SU-DHL-6 (cell line): Measurements from ENCODE around the gene RANBP9.

ENCODE experiments used
- H2AFZ ChIP-seq: fragments of 200-600 bp; sonication (generic); 2 replicates; pipeline ENCODE4 v1.6.1; 2014; ENCODE audit warnings: low read depth, mild to moderate bottlenecking, moderate library complexity, mixed read lengths, antibody characterized with exemption, low read length; ENCODE audit not compliant: severe bottlenecking
- H3F3A ChIP-seq: fragments of 200-600 bp; shearing (Covaris generic); 2 replicates; pipeline ENCODE4 v1.6.0; 2016; ENCODE audit warnings: antibody characterized with exemption, mild to moderate bottlenecking; ENCODE audit not compliant: insufficient read depth
- H3K27ac ChIP-seq: fragments of 200-600 bp; sonication (generic); 2 replicates; pipeline ENCODE4 v1.5.1; 2016; ENCODE audit warnings: low read depth, mild to moderate bottlenecking, low read length, moderate library complexity, mixed read lengths
- H3K27me3 ChIP-seq: fragments of 200-600 bp; sonication (generic), shearing (Covaris generic); 2 replicates; pipeline ENCODE4 v1.6.0; 2014; ENCODE audit warnings: mild to moderate bottlenecking, low read length
- H3K36me3 ChIP-seq: fragments of 200-600 bp; sonication (generic); 2 replicates; pipeline ENCODE4 v1.6.1; 2014; ENCODE audit warnings: mild to moderate bottlenecking, low read length, mixed read lengths
- H3K4me2 ChIP-seq: fragments of 300-600, 200-600 bp; shearing (Covaris generic), sonication (generic); 2 replicates; pipeline ENCODE4 v1.6.0; 2014; ENCODE audit warnings: low read length, low read depth, mild to moderate bottlenecking; ENCODE audit not compliant: poor library complexity, severe bottlenecking
- H3K4me3 ChIP-seq: fragments of 200-600 bp; sonication (generic); 2 replicates; pipeline ENCODE4 v1.5.1; 2014; ENCODE audit warnings: antibody characterized with exemption, low read length, mild to moderate bottlenecking, mixed read lengths; ENCODE audit not compliant: insufficient read depth, poor library complexity, severe bottlenecking
- H3K79me2 ChIP-seq: fragments of 200-600 bp; sonication (generic); 2 replicates; pipeline ENCODE4 v1.6.1; 2014; ENCODE audit warnings: mild to moderate bottlenecking, low read length, moderate library complexity; ENCODE audit not compliant: insufficient read depth
- H3K9ac ChIP-seq: fragments of 200-600 bp; sonication (generic); 2 replicates; pipeline ENCODE4 v1.7.0; 2014; ENCODE audit warnings: mild to moderate bottlenecking, low read length
- H3K9me2 ChIP-seq: fragments of 200-600 bp; sonication (generic); replicated peaks from 2 replicates; pipeline ENCODE4 v1.6.1; 2014; ENCODE audit warnings: low read length; ENCODE audit not compliant: insufficient read depth
- H3K9me3 ChIP-seq: fragments of 200-600 bp; sonication (generic); 2 replicates; pipeline ENCODE4 v1.6.1; 2014; ENCODE audit warnings: low read length, mixed read lengths; ENCODE audit not compliant: insufficient read depth
- H4K20me1 ChIP-seq: fragments of 200-600 bp; sonication (generic); 2 replicates; pipeline ENCODE4 v1.6.1; 2014; ENCODE audit warnings: low read depth, mild to moderate bottlenecking, antibody characterized with exemption, low read length, moderate library complexity, mixed read lengths
- CTCF ChIP-seq: fragments of 200-600 bp; sonication (generic); IDR thresholded peaks from one replicate; pipeline ENCODE4 v1.5.1; 2017; ENCODE audit warnings: antibody characterized with exemption, mild to moderate bottlenecking, low read length, moderate library complexity; ENCODE audit not compliant: insufficient read depth, poor library complexity, severe bottlenecking
- EZH2phosphoT487 ChIP-seq: fragments of 200-600 bp; sonication (generic), shearing (Covaris generic); conservative IDR thresholded peaks from 2 replicates; pipeline ENCODE4 v1.6.1; 2018; ENCODE audit warnings: mild to moderate bottlenecking, antibody characterized with exemption, low read length, moderate library complexity, mixed read lengths

RANBP9 gene

GRCh38 chr6:13660893-13661292 lies 50.7 kb downstream of the RANBP9 start:
- Histone ChIP-seq H3K4me2 (no peak overlapping the region), H3K36me3 (peaks cover 18% of the 10 kb centered on the region; the same call in 1 of the 2 replicates), H3K4me3 (no peak overlapping the region), H4K20me1 (peaks cover 68% of the 10 kb centered on the region), H3K27ac (no peak overlapping the region), H3K9me3 (no peaks in the 10 kb centered on the region), H3K9ac (no peak overlapping the region), H3K79me2 (peaks cover 91% of the 10 kb centered on the region), H3K9me2 (no peaks in the 10 kb centered on the region), H2AFZ (no peak overlapping the region), H3F3A (peaks cover 6% of the 10 kb centered on the region; the same call in 1 of the 2 replicates), H3K27me3 (no peaks in the 10 kb centered on the region)
- TF ChIP-seq EZH2phosphoT487 (no peak), CTCF (no peak)

- Histone ChIP-seq H2AFZ (no peak overlapping the region), H3K36me3 (peaks cover 22% of the 10 kb centered on the region; the same call in 1 of the 2 replicates), H3K9me3 (no peaks in the 10 kb centered on the region), H3K4me3 (no peak overlapping the region), H3K4me2 (no peak overlapping the region), H3K9ac (no peak overlapping the region), H3F3A (peaks cover 10% of the 10 kb centered on the region), H3K9me2 (no peaks in the 10 kb centered on the region), H3K27me3 (no peaks in the 10 kb centered on the region), H3K79me2 (peaks cover 85% of the 10 kb centered on the region), H4K20me1 (peaks cover 66% of the 10 kb centered on the region), H3K27ac (no peak overlapping the region)
- TF ChIP-seq CTCF (no peak), EZH2phosphoT487 (no peak)
Observed at GRCh38 chr6:13660273-13660672, 51.4 kb downstream of the RANBP9 start.

DNA sequence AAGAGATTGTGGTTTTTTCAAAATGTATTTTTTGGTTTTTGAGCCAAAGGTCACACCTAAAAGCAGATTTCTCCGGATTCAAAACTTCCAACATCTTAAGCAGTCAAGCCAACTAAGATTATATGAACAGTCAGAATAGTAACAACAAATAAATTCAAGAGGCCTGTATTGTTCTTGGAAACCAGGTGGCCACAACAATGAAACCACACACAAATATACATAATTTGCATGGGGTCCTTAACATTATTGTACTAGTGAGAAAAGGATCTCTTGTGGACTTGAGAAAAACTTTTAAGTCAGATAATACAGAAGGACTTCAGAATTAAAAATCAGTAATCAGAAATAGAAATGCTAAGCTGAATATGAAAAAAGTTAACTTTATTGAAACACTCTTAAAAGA lies 55.9 kb downstream of the RANBP9 start:
- Histone ChIP-seq H4K20me1 (peaks cover 23% of the 10 kb centered on the region), H3K9me2 (no peaks in the 10 kb centered on the region), H3K9ac (no peak overlapping the region), H3K4me2 (no peak overlapping the region), H3K27ac (no peak overlapping the region), H3K36me3 (peaks cover 49% of the 10 kb centered on the region; the same call in 1 of the 2 replicates), H2AFZ (no peak overlapping the region), H3K79me2 (peaks cover 47% of the 10 kb centered on the region), H3F3A (peaks cover 14% of the 10 kb centered on the region), H3K27me3 (no peaks in the 10 kb centered on the region), H3K9me3 (no peaks in the 10 kb centered on the region), H3K4me3 (no peak overlapping the region)
- TF ChIP-seq EZH2phosphoT487 = no peak
- no peak for TF ChIP-seq CTCF
